GM12872 (cell line): ENCODE data around the gene DYNC2I2.

Experiments
- TF ChIP-seq, protein P1 (sequence below): IDR thresholded peaks from 3 replicates; pipeline ENCODE4 v1.5.1; 2011; ENCODE audit warnings: low read depth, mild to moderate bottlenecking, low read length, moderate library complexity; ENCODE audit not compliant: insufficient read depth

DYNC2I2 gene

DNA sequence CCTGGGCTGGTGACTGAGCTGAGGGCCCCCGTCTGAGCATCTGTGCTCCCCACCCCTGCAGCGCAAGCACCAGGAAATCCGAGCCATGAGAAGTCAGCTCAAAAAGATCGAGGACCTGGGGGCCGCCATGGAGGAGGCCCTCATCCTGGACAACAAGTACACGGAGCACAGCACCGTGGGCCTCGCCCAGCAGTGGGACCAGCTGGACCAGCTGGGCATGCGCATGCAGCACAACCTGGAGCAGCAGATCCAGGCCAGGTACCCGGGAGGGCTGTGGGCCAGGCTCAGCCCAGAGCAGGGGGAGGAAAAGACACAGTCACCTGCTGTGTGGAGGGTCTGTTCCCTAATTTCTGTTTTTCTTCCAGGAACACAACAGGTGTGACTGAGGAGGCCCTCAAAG is 24.6 kb downstream of the DYNC2I2 start:
- TF ChIP-seq, protein P1, sequence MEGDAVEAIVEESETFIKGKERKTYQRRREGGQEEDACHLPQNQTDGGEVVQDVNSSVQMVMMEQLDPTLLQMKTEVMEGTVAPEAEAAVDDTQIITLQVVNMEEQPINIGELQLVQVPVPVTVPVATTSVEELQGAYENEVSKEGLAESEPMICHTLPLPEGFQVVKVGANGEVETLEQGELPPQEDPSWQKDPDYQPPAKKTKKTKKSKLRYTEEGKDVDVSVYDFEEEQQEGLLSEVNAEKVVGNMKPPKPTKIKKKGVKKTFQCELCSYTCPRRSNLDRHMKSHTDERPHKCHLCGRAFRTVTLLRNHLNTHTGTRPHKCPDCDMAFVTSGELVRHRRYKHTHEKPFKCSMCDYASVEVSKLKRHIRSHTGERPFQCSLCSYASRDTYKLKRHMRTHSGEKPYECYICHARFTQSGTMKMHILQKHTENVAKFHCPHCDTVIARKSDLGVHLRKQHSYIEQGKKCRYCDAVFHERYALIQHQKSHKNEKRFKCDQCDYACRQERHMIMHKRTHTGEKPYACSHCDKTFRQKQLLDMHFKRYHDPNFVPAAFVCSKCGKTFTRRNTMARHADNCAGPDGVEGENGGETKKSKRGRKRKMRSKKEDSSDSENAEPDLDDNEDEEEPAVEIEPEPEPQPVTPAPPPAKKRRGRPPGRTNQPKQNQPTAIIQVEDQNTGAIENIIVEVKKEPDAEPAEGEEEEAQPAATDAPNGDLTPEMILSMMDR = no peak

DNA sequence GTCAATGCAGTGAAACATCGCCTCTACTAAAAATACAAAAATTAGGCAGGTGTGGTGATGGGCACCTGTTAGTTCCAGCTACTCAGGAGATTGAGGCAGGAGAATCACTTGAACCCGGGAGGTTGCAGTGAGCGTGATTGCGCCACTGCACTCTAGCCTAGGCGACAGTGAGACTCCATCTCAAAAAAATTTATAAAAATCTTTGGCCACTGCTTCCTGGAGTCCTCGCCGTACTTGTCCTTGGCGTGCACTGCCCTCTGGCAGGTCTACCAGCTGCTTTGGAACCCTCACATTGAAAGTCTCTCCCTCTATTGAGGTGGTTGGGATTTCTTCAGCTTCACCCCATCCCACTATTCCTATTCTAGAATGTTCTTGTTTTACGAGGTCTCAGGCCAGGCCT is 25.0 kb downstream of the DYNC2I2 start:
- TF ChIP-seq, protein P1 = no peak

DNA sequence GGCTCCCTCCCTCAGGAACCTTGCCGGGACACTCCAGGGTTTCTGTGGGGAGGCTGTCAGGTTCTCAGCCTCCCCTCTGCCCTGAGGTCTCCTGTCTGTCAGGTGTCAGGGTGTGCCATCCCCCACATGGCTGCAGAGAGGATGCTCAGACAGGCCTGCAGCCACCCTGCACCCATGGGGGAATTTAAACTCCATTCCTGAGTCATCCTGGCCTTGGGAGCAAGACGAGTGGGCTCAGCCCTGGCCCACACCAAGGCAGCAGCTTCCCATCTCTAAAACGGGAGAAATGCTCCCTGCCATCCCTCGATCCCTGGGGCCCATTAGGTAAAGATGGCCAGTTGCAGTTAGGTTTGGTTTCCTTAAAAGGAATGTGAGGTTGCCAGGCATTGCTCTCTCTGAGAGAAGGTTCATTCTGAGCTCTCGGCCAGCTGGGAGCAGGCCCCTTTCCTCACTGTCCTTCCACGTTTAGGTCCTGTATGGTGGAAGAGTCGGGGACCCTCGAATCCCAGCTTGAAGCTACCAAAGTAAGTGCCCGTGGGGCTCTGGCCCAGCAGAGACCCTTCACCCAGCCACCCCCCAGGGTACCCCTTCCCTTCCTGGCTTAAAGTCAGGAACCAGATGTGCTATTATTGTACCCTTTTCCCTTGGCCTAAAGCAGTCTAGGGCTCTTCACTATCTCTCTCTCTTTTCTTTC is 26.6 kb downstream of the DYNC2I2 start:
- TF ChIP-seq, protein P1 = no peak

DNA sequence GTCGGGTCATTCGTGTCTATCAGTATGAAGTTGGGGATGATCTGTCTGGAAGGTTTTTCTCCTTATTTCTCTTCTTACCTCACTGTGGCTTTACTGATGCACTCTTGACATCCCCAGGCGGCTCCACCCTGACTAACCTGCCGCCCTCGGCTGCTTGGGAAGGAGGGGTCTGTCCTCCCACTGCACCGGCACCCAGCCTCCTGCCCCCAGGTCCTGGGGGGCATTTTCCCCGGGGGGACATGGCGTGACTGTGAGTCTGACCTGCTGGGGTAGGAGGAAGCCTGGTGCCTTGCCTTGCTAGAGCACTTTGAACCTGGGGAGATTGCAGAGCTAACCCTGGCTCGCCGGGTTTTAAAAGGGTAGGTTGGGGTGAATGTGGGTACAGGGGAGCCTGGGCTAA is 27.5 kb downstream of the DYNC2I2 start:
- TF ChIP-seq, protein P1 = no peak

DNA sequence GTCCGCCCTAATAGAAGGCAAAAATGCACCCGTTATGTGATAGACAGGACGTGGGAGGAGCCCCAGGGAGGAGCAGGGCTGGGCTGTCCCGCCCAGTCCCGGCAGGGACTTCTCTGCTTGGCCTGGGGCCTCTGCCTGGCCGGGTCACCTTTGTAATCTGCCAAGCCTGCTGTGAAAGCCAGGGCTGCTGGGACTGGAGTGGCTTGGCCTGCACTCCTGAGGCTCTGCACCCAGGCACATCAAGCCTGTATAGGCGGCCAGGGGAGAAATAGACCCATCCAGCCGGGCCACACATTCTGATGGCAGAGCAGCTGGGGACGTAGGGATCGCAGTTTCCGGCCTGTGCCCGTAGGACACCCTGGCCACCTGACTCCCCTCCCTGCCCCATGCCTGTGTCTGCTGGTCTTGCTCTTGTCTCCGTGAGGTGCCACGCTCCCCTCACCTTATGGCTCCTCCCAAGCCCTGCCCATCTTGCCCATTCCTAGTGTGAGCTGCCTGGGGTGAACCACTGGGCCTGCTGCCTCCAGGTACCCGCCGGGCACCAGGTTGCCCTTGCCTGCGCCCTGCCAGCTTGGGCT is 28.1 kb downstream of the DYNC2I2 start:
- TF ChIP-seq, protein P1 = no peak

DNA sequence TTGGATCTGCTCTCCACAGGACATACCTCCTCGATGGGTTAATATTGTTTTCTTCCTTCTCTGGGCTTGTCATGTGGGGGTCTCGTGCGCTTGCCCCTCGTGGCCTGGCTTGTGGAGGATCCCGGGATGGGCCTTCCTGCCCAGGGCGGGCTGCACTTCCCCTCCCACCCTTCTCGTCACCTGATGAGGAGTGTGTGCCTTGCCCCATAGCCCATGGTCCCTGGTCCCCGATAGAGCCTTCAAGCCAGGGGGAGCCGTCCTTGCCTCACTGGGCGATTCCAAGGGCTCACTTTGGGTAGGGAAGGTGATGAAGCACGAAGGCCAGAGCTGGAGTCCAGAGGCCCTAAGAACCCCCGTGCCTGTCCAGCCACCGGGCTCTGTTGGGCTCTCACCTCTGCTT is 28.7 kb downstream of the DYNC2I2 start:
- TF ChIP-seq, protein P1 = no peak

DNA sequence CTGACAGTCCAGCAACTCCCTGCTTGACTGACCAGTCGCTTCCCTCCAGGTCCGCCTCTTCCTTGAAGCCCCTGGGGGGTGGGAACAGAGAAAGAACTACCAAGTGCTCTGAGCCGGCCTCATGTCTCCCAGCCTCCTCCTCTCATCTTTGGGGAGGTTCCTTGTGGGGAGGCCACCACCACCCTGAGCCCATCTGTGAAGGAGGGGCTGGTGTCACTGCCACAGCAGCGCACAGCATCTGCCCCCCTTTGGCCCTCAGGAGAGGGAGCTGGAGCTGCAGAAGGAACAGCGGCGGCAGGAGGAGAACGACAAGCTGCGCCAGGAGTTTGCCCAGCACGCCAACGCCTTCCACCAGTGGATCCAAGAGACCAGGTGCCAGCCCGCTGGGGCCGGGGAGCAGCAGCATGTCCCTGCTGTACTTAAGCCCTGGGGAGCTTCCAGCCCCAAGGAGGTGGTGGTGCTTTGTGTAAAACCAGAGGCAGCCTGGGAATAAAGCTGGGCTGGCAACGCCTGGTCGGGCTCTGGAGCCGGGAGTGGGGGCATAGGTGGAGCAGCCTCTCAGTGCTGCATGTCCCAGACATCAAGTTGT is 29.4 kb downstream of the DYNC2I2 start:
- TF ChIP-seq, protein P1 = no peak
